Epithelial cell of esophagus (primary cell): ENCODE data around the gene BABAM2.
"Not testable (repeated sequence)": the region's sequence is repeated elsewhere in the genome, so short reads cannot be mapped to it uniquely, and the experiment has no call there.

Experiments
- DNase-seq: peaks from one replicate; pipeline ENCODE4 v3.0.0; 2010; ENCODE audit warnings: low read depth
- H3K4me3 ChIP-seq: 2 replicates; pipeline ENCODE4 v1.5.1; 2011; ENCODE audit warnings: mild to moderate bottlenecking, low read length, control low read depth
- CTCF ChIP-seq: IDR thresholded peaks from 2 replicates; pipeline ENCODE4 v1.5.1; 2011; ENCODE audit warnings: low read depth, mild to moderate bottlenecking, low read length, control low read depth, inconsistent platforms; ENCODE audit not compliant: insufficient read depth; ENCODE audit errors: missing control alignments

Gene BABAM2

GRCh38 chr2:28101123-28101522 is 210.6 kb downstream of the BABAM2 start:
- no peak for TF ChIP-seq CTCF
- DNase-seq: peak; percentile 90
- H3K4me3 ChIP-seq: no peak overlapping the region

GRCh38 chr2:28101892-28102291 is 211.4 kb downstream of the BABAM2 start:
- H3K4me3 ChIP-seq: no peak overlapping the region
- no peak for TF ChIP-seq CTCF
- DNase-seq: no peak

- no peak overlapping the region for H3K4me3 ChIP-seq
- TF ChIP-seq CTCF: no peak
- peak; percentile 20 for DNase-seq
These were observed 211.9 kb downstream of the BABAM2 start for GRCh38 chr2:28102455-28102874.

GRCh38 chr2:28103611-28104010 is 213.1 kb downstream of the BABAM2 start:
- no peak for TF ChIP-seq CTCF
- no peak overlapping the region for H3K4me3 ChIP-seq
- no peak for DNase-seq

- TF ChIP-seq CTCF: no peak
- H3K4me3 ChIP-seq: no peak overlapping the region
- no peak for DNase-seq
These were observed 217.6 kb downstream of the BABAM2 start for GRCh38 chr2:28108143-28108542.

- not testable (repeated sequence) for DNase-seq, H3K4me3 ChIP-seq
These were observed 223.2 kb downstream of the BABAM2 start for GRCh38 chr2:28113771-28114170.

GRCh38 chr2:28117104-28117596 is 226.6 kb downstream of the BABAM2 start:
- TF ChIP-seq CTCF: no peak
- H3K4me3 ChIP-seq: no peak overlapping the region
- DNase-seq: no peak
